HG02610 (cell line): ENCODE measurements around the gene GABBR2.

Source experiments
- ATAC-seq: cut with Tn5 transposase; IDR thresholded peaks from one replicate; pipeline ENCODE4 v1.9.1; 2021; ENCODE audit warnings: mild to moderate bottlenecking, moderate library complexity; ENCODE audit not compliant: unreplicated experiment

Gene GABBR2

DNA sequence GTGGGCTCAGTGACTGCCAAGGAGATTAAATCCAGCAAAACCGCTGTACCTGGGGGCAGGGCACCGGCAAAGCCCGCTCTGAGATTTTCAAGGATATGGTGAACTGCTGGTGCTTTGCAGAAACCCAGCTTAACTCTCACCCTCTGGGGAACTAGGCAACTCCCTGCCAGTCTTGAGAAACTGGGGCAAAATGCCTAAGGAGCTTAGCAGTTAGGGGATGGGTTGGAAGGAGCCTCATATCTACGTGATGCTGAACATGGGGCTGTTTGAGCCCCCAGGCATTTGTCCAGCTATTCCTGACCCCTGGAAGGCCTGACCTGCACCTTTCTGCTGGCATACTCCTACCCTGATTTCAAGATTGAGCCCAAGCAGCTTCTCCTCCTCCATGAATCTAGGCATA lies 344.6 kb downstream of the GABBR2 start:
- no peak for ATAC-seq

DNA sequence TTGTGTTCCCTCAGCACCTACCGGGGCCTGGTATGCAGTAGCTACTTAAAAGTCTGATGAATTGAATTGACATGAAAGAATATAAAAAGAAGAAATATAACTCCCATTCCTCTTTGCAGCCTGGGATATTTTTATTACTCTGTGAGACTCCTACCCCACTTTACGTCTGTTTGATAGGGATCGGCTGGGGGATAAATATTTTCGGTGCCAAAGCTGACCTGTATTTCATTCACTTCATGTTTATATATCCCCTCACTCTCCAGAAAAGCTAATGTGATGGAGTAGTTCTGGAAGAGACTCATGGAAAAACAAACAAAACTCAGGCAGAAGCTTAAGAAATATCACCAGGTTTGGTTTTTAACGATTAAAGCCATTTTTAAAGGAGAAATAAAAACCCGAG lies 345.1 kb downstream of the GABBR2 start:
- ATAC-seq, result no peak

DNA sequence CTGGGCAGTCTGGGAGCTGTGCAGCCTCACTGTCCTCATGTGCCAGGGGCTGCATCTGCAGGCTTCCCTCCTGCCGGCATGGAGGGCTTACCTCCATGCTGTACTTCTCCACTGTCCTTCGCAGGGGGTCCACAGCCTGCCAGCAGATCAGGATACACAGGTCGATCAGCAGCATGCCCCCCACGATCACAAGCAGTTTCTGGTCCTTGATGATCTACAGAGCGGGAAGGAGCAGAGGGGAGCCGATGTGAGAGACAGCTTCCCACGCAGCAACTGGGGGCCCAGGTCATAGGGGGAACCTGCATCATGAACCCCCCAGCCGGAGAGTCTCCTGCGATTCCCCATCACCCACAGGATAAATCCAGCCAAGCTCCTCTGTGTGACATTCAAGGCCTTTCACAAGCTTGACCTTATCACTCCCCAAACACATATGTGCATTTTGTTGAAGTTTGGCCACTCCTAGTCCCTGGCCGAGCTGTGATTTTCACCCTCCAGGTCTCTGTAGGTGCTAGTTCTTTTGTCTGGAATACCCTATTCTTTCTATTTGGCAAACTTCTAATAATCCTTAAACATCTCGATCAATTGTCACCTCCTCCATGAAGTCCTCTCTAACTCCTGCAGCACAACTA lies 346.0 kb downstream of the GABBR2 start:
- no peak for ATAC-seq

DNA sequence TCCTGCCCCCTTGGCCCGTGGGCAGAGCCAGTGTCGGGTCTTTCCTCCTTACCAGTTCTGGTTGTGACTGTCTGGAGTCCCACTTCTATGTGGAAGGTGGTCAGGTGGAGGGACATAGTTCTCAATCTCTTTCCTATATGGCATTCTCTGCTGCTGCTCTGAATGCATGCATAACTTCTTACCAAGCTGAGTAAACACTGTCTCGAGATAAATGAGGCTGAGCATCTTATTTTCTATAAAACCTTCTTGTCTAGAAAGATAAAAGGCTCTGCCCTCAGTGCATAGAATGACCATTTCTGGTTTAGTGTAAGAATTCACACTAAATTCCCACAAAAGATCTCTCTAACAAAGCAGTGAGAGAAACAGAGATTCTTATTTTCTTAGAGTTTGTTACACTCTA lies 347.1 kb downstream of the GABBR2 start:
- no peak for ATAC-seq

DNA sequence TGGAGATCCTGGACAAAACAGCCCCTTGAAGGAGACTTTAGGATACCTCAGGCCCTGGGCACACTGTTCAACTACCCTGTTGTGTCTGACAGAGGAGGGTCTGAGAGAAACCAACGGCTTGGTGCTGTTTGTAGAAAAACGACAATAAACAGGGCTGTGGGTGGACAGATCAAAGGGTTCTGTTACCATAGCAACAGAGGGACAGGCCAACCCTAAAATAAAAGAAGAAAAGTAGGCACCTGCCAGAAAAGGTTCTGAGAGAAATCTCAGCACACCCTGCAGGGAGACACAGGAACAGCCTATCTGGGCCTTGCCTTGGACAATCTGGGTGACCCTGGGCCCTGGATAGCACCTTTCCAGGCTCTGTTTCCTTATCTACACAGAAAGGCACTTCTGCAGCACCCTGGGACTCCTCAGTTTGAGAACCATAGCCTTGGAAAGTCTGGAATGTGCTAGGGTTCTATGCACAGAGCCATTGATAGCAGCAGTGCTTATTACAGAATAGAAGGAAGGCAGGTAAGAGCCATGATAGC lies 348.5 kb downstream of the GABBR2 start:
- ATAC-seq, result no peak

DNA sequence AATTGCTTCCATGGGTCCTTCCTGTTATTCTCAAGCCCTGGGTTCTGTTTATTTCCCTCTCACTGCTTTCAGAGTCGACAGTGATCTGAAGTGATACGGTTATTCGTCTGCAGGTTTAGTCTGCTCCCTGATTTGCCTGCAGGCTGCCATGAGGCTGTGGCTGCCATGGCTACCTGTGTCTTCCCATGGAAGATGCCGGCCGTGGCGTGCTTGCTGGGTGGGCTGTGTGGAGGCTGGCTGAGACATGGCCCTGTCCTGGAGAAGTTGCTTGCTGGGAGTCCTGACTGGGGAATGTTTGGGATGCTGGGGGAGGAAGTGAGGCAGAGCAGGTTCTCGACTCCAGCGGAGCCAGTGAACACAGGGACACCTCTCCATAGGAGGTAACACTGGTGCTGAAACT lies 349.2 kb downstream of the GABBR2 start:
- no peak for ATAC-seq

DNA sequence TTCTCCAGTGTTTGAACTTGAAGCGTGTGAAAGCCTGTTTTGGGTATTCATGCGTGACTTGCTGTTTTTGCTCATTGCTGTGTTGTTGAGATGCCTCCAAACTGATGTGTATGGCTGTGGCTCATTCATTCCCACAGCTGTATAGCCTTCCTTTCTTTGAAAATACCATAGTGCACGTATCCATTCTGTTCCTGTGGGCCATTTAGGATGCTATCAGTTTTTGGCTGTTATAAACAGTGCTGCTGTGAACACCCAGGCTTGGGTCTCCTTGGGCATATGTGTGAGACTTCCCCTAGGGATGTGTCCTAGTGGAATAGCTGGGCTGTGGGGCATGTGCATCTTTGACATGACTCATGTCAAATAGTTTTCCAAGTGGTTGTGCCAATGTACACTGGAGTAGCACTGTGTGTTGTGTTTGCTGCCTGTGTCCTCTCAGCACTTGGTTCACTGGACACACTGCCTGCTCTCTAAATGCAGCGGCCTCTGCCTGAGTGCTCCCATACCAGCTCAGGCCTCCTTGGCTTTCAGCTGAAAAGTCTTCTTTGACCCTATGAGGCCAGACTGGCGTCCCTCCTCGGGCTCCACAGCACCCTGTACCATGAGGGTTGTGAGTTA lies 350.7 kb downstream of the GABBR2 start:
- ATAC-seq, result no peak

DNA sequence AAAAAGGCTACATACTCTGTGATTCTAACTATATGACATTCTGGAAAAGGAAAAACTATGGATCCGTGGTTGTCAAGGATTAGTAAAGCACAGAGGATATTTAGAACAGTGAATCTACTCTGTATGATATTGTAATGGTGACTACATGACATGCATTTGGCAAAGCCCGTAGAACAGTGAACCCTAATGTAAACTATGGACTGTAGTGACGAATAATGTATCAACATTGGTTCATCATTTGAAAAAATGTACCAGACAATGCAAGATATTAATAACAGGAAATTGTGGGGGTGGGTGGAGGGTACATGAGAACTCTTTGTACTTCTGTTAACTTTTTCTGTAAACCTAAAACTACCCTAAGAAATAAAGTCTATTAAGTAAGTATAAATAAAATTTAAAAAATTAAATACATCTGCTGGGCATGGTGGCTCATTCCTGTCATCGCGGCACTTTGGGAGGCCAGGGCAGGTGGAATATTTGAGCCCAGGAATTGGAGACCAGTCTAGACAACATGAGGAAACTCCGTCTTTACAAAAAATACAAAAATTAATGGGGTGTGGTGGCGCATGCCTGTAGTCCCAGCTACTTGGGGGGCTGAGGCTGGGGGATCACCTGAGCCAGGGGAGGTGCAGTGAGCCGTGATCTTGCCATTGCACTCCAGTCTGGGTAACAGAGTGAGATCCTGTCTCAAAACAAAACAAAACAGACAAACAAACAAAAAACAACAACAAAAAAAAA lies 351.6 kb downstream of the GABBR2 start:
- no peak for ATAC-seq

DNA sequence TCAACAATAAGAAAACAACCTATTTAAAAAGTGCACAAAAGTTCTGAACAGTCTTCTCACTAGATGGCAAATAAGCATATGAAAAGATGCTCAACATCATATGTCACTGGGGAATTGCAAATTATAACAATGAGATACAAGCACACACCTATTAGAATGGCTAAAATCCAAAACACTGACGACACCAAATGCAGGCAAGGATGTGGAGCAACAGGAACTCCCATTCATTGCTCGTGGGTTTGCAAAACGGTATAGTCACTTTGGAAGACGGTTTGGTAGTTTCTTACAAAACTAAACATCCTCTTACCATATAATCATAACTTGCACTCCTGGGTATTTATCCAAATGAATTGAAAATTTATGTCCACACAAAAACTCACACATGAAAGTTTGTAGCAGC lies 352.4 kb downstream of the GABBR2 start:
- ATAC-seq, result no peak

DNA sequence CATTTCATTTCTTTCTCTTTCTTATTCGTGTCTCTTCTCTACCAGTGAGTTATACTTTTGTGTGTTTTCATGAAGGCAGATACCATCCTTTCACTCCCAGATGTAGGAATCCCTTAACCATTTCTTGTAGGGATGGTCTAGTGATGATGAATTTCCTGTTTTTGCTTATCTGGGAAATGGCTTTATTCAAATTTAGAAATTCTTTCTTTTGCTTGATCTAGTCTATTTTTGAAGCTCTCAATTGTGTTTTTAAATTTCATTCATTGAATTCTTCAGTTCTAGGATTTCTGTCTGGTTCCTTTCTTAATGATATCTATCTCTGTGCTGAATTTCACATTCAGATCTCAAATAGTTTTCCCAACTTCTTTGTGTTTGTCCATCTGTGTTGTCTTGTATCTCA lies 357.4 kb downstream of the GABBR2 start:
- ATAC-seq, result no peak

DNA sequence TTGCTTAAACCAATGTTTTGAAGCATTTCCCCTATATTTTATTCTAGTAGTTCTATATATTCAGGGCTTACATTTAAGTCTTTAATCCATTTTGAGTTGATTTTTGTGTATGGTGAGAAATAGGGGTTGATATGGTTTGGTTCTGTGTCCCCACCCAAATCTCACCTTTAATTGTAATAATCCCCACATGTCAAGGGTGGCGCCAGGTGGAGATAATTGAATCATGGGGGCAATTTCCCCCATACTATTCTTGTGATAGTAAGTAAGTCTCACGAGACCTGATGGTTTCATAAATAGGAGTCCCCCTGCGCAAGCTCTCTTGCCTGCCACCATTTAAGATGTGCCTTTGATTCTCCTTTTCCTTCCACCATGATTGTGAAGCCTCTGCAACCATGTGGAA lies 361.1 kb downstream of the GABBR2 start:
- ATAC-seq, result no peak

DNA sequence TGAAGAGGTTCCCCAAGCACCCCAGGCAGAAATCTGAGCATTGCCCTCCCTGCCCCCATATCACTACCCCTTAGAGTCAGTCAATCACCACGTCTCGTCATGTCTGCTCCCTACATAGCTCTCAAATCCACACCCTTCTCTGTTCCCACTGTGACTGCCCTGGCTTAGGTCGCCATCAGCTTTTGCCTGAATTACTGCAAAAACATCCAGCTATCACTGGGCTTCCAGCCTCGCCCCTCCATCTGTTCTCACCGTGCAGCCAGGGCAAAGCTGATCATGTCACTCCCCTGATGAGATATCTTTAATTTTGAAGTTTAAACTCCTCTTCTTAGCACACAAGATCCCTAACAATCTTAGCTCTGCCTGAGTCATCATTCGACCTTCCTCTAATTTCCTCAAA lies 363.7 kb downstream of the GABBR2 start:
- no peak for ATAC-seq

DNA sequence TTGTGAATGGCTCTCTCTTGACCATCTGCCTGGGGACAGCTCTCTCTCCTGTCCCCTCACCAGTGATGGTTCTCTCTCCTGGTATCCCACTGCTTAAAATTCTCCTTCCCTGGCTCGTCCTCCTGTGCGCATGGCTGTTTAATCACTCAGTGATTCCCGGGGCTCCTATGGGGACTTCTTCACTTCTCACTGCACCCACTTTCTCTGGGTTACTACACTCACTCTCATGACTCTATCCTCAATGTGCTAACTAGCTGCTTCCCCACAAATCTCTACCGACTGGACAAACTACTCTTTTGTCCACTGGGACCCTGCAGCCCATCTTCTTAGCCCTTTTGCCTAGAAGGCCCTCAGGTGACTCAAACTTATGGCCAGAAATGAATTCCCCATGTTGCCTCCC lies 364.2 kb downstream of the GABBR2 start:
- ATAC-seq, result no peak

DNA sequence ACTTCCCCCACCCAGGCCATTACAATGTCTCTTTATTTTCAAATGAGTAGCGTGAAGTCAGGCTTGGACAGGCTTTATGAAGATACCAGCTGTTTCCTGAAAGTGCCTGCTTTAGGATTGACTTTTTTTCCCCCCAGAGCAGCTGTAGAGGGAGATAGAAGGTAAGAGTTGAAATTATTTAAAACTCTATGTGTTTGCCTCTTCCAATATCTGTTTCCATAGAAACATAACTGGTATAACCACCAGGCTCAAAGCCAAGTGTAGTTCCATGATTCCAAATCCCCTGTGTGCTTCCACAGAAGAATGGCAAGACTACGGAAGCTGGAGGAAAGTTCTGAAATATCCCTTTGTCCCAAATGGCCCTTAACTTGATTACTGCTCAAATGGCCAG lies 365.9 kb downstream of the GABBR2 start:
- ATAC-seq, result no peak

DNA sequence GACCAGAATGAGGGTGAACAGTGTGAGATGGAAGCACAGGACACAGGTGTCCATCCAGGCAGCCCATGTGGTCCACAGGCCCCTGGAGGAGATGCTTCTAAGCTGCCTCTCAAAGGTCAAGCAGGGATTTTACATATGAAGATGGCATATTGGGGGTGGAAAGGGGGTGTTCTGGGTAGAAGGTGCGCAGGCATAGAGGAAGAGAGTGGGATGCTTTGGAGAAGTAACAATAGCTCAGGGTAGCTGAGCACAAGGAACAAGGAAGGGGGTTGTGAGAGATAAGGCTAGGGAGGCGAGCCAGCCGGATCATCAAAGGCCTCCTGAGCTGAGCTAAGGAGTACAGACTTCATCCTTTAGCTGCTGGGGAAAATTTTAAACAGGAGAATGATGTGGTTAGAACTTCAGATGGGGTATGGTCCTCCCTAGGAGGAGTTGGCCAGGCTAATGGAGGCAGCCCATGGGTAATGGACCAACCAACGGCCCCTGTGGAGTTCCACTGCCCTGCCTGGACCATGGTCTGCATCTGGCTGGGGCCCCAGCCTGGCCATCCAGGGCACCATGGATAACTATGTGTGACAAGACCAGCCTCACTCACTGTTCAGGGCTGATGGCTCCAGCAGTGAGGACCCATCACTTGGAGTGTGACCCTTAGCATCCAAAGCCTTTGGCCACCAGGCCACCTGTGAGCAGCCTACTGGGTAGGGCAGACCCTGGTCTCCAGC lies 366.5 kb downstream of the GABBR2 start:
- ATAC-seq, result no peak

DNA sequence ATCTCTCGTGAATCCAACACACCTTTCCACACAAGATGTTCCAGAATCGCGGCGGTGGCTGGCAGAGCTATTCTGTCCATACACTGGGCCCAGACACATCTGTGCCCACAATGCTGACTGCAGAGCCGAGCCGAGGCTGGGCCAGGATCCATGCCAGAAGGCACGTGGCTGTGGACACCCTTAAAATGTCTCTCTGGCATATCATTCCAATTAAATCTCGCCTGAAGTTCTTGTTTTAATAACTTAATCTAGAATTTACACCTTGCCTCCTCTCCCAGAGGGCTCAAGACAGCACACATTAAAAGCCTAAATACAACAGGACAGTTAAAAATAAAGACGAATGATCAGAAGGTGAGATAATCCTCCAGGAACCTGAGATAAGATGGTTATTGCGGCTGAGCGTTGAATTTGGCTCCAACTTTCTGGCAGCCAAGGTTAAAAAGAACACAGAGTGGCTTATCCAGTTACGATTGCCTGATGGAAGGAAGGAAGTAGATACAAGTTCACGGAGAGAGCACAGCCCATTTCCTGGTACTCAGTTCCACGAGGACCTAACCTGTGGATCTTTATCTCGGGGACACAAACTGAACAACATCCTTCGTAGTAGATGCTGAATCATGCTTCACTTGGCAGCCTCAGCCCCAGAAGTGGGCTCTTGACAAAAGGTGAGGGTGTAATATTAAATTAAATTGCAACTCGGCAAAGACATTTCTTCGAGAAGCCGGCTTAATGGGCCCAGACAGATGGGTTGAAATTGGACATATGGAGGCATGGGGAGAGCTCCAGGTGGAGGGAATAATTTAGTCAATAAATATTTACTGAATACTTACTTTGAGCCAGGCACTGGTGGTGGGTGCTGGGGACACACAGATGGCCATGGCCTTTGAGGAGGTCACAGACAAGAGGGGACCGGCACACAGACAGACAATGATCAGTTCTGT lies 367.3 kb downstream of the GABBR2 start:
- no peak for ATAC-seq

DNA sequence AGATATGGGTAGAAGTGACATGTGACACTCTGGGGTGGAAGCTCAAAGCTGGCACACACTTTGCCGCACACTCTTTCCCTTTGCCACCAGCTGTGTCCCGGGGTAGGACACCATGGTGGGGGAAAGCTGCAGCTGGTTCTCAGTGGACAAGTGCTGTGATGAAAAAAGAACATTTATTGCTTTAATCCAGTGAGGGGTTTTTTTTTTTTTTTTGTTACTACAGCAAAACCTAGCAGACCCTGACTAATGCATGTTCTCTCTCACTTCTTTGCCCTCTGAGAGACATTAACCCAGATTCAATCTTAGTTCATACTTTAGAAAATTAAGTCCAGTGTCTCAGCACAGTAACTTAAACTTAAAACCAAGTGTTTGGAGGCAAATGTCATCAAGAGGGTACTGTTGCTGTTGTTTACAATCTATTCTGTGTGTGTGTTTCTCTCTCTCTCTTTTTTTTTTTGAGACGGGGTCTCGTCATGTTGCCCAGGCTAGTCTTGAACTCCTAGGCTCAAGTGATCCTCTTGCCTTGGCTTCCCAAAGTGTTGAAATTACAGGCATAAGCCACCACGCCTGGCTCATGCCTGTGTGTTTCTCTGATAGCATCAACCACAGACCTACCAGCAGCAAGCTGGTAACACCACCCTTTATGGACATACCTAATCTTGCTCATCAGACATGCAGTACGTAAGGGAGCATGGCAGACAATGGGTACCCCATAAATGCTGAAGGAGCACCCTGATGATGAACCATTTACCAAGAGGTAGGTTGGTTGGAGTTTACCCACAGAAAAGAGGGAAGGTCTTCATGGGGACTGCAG lies 368.5 kb downstream of the GABBR2 start:
- ATAC-seq, result no peak

DNA sequence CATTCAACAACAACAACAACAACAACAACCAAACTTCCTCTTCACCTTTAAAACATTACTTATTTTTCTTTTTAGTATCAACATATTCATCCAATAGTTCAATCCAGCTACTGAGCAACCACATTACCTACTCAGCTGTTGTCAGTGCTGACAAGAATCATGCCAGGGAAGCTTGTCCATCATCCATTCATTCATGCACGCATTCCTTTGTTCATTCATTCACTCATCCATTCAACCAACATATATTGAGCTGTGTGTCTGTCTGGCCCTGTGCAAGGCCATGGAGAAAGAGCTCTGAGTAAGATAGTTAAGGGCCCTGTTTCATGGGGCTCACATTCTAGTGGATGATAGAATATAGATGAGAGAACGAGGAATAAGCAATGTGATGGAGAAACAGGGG lies 373.1 kb downstream of the GABBR2 start:
- ATAC-seq, result no peak

DNA sequence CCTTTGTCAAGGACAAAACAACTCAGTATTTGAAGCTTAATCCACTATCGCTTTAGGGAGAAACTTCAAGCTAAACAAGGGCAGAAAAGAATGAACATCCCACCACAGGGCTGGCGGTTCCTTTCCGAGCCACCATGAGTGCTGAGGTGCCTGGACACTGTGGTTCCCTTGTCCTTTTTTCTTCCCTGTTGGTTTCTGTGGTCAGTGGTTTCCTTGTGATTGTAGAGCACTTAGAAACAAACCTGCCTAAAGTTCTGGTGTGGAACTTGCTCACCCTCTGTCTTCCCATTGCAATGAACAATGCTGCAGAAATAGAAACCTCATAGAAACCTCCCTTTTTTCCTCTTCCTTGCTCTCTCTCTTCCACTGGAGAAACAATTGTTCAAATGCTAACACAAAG lies 373.9 kb downstream of the GABBR2 start:
- ATAC-seq, result no peak
